NCI-H2029 treated with DMSO at 0.1 percent for 48 hours (cell line): ENCODE measurements around the gene DPYD.
A peak's percentile ranks its signal among the peaks of the same experiment; 100 is the strongest.
"Not testable (repeated sequence)": the region's sequence is repeated elsewhere in the genome, so short reads cannot be mapped to it uniquely, and the experiment has no call there.

ENCODE experiments used
- DNase-seq: peaks from one replicate; lab custom pipeline; 2025; lab: John Stamatoyannopoulos, UW

The DPYD gene

DNA sequence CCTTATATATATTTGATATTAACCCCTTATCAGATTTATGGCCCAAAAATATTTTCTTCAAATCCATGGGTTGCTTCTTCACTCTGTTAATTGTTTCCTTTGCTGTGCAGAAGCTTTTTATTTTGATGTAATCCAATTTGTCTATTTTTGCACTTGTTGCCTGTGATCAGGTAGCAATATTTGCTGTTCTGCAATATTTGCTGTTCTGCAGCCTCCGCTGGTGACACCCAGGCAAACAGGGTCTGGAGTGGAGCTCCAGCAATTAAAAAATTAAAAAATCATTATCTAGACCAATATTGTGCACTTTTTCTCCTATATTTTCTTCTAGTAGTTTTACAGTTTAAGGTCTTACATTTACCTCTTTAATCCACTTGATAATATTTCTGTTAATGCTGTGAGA is 564.5 kb downstream of the DPYD start:
- no peak for DNase-seq

- no peak for DNase-seq
Measured at GRCh38 chr1:97352936-97353382, 567.9 kb downstream of the DPYD start.

DNA sequence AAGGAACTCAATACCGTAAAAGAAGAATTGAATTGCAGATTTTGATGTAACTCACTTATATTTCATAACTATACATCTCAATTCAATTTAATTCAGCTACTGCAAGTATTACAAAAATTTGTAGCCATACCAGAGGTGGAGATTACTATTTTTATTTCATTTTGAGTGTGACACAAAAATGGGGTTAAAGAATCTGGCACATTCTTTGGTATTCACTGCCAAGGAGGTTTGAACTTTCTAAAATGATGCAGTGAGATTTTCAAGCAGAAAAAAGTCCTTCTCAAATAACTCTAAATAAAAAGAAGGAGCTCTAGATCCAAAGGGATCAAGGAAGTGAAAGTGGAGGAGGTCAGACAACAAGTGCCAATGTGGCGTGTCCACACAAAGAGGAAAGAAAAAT is 569.0 kb downstream of the DPYD start:
- DNase-seq: no peak

DNA sequence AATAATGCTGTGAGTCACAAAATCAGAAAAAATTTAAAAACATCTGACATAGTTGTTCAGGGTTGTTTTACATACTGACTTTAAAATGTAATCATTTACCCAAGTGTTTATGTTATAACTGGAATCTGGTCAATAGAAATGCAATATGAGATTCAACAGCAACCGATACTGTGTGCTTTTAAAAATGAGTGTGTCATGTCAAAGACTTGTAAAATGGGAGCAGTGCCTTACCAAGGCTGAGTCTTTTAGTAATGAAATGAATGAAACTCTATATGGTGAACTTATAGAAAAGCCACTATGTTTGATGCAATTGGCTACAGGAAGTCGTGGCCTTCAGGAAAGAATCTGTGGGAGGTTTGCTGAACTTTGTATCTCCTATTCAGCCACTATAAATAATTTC is 570.2 kb downstream of the DPYD start:
- DNase-seq: no peak

DNA sequence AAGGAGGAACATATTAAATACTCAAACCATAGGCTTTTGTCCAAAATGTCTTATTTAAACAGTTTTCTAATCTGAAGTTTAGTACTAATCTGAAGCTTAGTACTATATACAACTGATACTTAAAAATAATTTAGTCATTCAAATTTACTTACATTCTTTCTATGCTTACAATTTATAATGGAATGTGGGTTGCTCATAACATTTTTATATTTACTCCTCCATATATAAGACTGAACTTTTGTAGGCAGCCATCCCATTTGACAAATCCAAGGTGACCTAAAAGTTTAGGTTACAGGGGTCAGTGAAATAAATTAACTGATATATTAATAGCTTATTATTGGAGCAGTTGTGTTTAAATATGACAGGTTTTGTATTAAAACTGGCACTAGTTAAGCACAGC is 570.6 kb downstream of the DPYD start:
- DNase-seq: no peak

- not testable (repeated sequence) for DNase-seq
Measured at GRCh38 chr1:97349794-97350193, 571.0 kb downstream of the DPYD start.

- no peak for DNase-seq
Measured at GRCh38 chr1:97348599-97349265, 572.1 kb downstream of the DPYD start.

DNA sequence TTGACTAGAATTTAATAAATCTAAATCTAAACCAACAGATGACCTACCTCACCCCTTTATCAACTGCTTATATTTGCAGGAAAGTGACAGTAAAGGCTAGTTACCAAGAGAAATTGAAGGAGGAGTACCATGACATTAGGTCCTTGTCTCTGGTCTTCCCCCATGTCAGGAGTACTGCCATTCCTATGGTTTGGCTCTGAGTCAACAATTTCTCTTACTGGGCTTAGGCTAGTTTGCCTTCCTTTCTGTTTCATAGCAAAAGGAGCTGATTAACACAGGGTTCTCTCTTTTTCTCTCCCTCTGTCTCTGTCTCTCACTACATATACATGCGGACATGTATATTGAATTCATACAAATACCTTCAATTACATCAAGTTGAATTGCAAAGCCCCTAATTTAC is 579.9 kb downstream of the DPYD start:
- DNase-seq: peak; percentile 24

DNA sequence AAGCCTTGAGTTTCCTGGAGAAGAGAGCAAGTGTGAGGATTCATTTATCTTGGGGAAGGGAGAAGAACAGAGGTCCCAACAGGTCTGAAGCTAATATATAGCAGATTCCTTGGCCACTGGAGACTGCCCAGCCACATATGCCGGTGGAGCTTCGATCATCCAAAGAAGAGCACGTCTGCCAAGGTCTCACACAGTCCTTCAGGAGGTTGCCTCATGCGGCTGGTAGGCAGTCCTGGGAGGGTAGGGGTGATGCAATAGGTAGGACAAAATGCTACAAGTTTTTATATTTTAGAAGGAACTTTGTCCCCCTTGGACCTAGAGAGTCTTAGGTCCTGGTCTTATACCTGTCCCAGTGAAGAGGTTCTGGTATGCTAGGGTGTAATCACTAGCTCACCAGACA is 582.5 kb downstream of the DPYD start:
- DNase-seq: no peak

GRCh38 chr1:97337250-97338030 is 583.4 kb downstream of the DPYD start:
- DNase-seq: peak; percentile 6

DNA sequence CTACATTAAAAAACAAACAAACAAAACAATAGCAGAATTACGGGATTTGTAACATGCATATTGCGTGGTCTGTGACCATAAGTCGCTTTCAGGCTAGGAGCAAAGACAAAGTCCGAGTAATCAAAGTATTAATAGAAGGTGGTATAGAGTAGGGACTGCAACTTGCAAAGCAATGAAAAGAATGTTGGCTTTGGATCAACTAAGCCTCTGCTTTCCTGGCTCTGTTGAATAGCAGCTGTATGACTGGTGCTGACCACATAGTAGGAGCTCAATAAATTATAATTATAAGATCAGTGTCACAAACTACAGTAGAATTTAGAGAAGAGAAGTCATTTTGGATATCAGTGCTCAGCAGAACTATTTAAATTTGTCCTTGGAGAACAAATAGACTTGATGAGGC is 586.4 kb downstream of the DPYD start:
- no peak for DNase-seq

GRCh38 chr1:97332716-97333115 is 588.1 kb downstream of the DPYD start:
- DNase-seq: no peak

DNA sequence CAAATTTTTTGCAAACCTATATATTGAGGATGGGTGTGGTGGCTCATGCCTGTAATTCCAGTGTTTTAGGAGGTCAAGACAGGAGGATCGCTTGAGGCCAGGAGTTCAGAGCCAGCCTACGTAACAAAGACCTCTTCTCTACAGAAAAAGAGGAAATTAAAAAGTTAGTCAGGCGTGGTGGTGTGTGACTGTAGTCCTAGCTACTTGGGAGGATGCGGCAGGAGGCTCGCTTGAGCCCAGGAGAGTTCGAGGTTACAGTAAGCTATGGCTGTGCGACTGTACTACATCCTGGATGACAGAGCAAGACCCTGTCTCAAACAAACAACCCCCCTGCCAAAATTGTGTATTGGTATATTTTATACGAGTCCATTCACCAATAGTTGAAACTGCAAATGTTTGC is 589.7 kb downstream of the DPYD start:
- DNase-seq: no peak

DNA sequence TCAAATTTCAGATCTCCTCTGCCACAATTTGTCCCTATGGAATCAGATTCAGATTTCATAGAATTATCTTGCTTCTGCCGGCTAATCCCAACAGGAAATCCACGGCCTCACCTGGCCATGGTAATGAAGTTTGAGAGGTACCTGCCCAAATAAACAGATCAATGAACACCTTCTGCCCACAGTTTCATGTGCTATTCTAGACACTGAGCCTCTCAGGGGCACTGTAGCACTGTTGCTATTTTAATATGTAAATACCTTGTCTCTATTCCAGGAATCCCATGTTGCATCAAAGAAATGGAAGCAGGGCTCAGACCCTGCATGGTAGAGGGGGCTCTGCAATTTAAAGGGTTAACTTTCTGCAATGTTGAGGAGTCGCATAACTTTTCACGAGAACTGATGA is 606.1 kb downstream of the DPYD start:
- DNase-seq: peak; percentile 56

- no peak for DNase-seq
Measured at GRCh38 chr1:97308131-97308530, 612.7 kb downstream of the DPYD start.

DNA sequence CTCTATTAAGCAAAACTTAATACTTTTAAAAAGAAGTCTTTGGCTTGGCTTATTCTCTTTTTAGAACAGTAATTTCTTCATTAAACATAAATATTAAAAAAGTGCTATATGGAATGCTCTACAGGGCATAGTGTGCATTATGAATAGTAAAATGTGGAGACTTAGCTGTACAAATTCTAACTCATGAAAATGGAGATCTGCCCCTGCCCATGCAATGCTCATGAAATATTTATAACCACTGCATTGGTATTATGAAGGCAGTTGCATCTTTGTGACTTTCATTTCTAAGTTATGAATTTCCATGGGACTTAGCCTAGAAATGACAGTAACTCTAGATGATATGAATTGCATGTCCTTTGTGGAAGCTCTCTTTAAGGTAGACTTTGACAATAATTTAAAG is 613.3 kb downstream of the DPYD start:
- no peak for DNase-seq

GRCh38 chr1:97307151-97307550 is 613.7 kb downstream of the DPYD start:
- DNase-seq: no peak

DNA sequence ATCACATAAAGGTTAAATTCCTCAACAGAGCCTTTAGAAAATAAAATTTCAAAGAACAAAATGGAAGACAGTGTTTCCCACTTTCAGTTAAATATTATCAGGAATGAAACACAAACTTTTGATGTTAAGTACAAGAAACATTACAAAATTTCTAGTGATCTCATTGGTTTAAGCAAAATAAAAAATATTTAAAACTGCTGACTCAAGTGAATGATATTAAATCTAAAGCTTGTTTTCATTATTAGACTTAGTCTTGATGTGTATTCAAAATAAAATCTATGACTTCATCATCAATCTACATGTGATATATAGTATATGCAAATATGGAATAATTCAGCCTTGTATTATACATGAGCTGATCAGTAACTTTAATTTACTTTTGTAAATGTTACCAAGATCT is 614.3 kb downstream of the DPYD start:
- DNase-seq: no peak

DNA sequence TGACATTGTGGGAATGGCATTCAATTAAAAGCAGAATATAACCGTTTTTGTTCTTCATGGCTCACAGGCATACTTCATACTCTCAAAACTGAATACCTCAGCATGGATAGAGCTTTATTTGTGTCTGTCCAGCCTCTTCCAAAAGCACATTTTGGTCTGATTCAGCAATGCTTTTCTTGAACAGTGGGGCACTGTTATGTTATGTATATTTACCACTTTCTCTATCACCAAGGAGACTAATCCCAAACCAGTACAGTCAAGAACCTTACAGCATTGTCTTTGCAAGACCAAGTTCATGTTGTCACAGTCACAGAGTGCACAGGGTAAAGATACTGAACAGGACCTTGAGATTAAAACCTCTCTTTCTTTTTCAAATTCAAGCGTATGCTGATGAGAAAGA is 616.5 kb downstream of the DPYD start:
- DNase-seq: no peak

DNA sequence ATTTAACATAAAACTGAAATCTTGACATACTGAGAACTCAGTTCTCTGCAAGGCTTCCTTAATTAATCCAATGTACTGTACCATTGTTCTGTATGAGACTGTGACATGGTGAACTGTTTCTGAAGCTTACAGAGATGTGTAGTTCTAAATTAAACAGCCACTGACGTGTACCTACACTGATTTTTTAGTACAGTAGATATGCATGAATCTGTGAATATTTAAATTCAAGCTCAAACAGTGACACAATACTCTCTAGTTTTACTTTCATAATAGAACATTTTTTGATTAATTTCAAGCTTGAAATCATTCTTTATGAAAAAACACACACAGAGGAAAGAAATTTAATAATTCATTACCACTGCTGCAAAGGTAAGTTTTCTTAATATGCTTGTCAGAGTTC is 621.9 kb downstream of the DPYD start:
- DNase-seq: no peak

DNA sequence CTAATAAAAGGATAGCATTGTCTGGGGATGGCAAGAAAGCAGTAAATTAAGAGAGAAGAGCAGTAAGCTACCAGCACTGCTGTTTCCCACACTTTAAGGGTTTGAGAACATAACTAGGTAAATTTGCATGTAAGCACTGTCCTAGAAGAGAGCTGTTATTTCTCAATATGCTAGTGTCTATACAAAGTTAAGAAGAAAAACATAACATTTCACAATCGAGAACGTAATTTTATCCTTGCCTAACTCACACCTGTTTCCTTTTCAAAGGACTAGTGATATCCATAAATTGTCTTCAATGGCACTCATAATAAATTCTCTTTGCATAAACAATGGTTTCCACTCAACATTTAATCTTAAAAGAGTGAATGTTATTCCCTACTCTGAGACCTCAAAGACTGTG is 623.2 kb downstream of the DPYD start:
- DNase-seq: no peak

- no peak for DNase-seq
Measured at GRCh38 chr1:97281962-97282361, 638.9 kb downstream of the DPYD start.

GRCh38 chr1:97277891-97278654 is 642.8 kb downstream of the DPYD start:
- no peak for DNase-seq
